K562 (cell line): Measurements from ENCODE around the gene SLC9A3. TPM values are rescaled to one million over a fixed set of nuclear protein-coding genes. Genes with fewer than 3 reads are reported as not detected.

Experiments used
- ATF7 ChIP-seq: fragments of 450-650 bp; IDR thresholded peaks from 2 replicates; pipeline ENCODE4 v1.7.1; 2014; ENCODE audit warnings: mild to moderate bottlenecking, moderate library complexity
- CBX1 ChIP-seq: sonication (generic); IDR thresholded peaks from 2 replicates; pipeline ENCODE4 v1.6.1; 2016; ENCODE audit warnings: antibody characterized with exemption, low read depth, mild to moderate bottlenecking
- CLOCK ChIP-seq: fragments of 250-450 bp; sonication (Bioruptor Pico); IDR thresholded peaks from 2 replicates; pipeline ENCODE4 v1.4.0; 2020; ENCODE audit warnings: mild to moderate bottlenecking, moderate library complexity, borderline replicate concordance
- CXXC5 ChIP-seq: fragments of 250-450 bp; sonication (Bioruptor Pico); IDR thresholded peaks from 2 replicates; pipeline ENCODE4 v1.8.0; 2022; ENCODE audit warnings: inconsistent platforms, mild to moderate bottlenecking, moderate library complexity
- EHMT2 ChIP-seq: fragments of 450-650 bp; IDR thresholded peaks from 2 replicates; pipeline ENCODE4 v1.6.1; 2018; ENCODE audit warnings: antibody characterized with exemption
- FOXJ2 ChIP-seq: fragments of 200-800 bp; sonication (Bioruptor generic); IDR thresholded peaks from 2 replicates; pipeline ENCODE4 v1.6.1; 2016; ENCODE audit warnings: missing genetic modification characterization, missing compliant biosample characterization
- HNRNPLL ChIP-seq: fragments of 200-400 bp; formaldehyde crosslinking; IDR thresholded peaks from 2 replicates; pipeline ENCODE4 v1.6.1; 2017; ENCODE audit warnings: low read length, low read depth, mild to moderate bottlenecking; ENCODE audit not compliant: poor library complexity, severe bottlenecking
- POLR2G ChIP-seq: fragments of 200-400 bp; formaldehyde crosslinking; IDR thresholded peaks from 2 replicates; pipeline ENCODE4 v1.6.1; 2017; ENCODE audit warnings: low read depth, mild to moderate bottlenecking, antibody characterized with exemption, low read length, moderate library complexity
- PTRF ChIP-seq: fragments of 450-650 bp; IDR thresholded peaks from 2 replicates; pipeline ENCODE4 v1.6.1; 2016; ENCODE audit warnings: mild to moderate bottlenecking, missing genetic modification characterization, missing compliant biosample characterization
- REST ChIP-seq, 2 experiments: fragments of 450-650 bp; formaldehyde crosslinking in 1 of 2; IDR thresholded peaks; 2 replicates each; pipeline versions ENCODE4 v1.4.0 to v1.6.1; 2014 to 2020; ENCODE audit warnings: mild to moderate bottlenecking in 2 of 2, borderline replicate concordance in 1 of 2, low read depth in 1 of 2
- RNF2 ChIP-seq: sonication (generic); IDR thresholded peaks from 2 replicates; pipeline ENCODE4 v1.6.1; 2016
- SIN3B ChIP-seq: fragments of 450-650 bp; IDR thresholded peaks from 2 replicates; pipeline ENCODE4 v1.6.1; 2017; ENCODE audit warnings: low read depth, mild to moderate bottlenecking, moderate library complexity
- YY1 ChIP-seq, 3 experiments: IDR thresholded peaks; 2 replicates each; pipeline ENCODE4 v1.6.1; 2011; ENCODE audit warnings: low read length in 2 of 3, mild to moderate bottlenecking in 2 of 3, moderate library complexity in 2 of 3, borderline replicate concordance in 1 of 3, control low read depth in 1 of 3, low read depth in 1 of 3; ENCODE audit not compliant: insufficient read depth in 3 of 3, insufficient replicate concordance in 2 of 3, control insufficient read depth in 1 of 3, insufficient read length in 1 of 3; ENCODE audit errors: extremely low read depth in 1 of 3
- ZBTB1 ChIP-seq: sonication (generic); formaldehyde crosslinking; IDR thresholded peaks from 2 replicates; pipeline ENCODE4 v1.8.1; 2023; ENCODE audit warnings: missing genetic modification reagents, low read depth, mild to moderate bottlenecking, borderline replicate concordance
- ZEB2 ChIP-seq: fragments of 450-650 bp; IDR thresholded peaks from 2 replicates; pipeline ENCODE4 v1.6.1; 2016
- polyA plus RNA-seq, 8 experiments: library from polyadenylated mRNA; depleted of rRNA in 4 of 8; stranded (reverse) in 5 of 8; unstranded in 3 of 8; fragments of >200 nt; fragmentation: Nextera tagmentation in 2 of 8; fragmentation: Illumina TruSeq in 1 of 8; extraction: Ambion mirVana in 2 of 8; extraction: Trizol in 1 of 8; gene quantifications; 2 replicates each; pipeline versions ENCODE4 v1.2.1 to v1.2.3, GENCODE V29; 2011 to 2014; ENCODE audit warnings: inconsistent platforms in 1 of 8, missing spikeins in 1 of 8
- total RNA-seq, 7 experiments: library from RNA; depleted of rRNA in 6 of 7; stranded (reverse); fragments of >200 nt in 6 of 7; fragmentation: Illumina TruSeq in 2 of 7; extraction: Trizol in 2 of 7; gene quantifications; 2 replicates each; pipeline versions ENCODE4 v1.2.1 to v1.2.3, GENCODE V29; 2011 to 2021; ENCODE audit warnings: low replicate concordance in 1 of 7

SLC9A3 gene
- total and polyA plus RNA-seq, 9 of the 15 experiments (the other 6 are each of a cell fraction or from before 2014, with no cell fraction given) = 1.5 to 5.8 (median 3.7) TPM; not detected in 2

GRCh38 chr5:442335-443238, 81.7 kb downstream of the SLC9A3 start, which contains the start of gene EXOC3 (continued):
- TF ChIP-seq CLOCK (CRISPR knock-in tag) (no peak), YY1 (IDR thresholded peaks at IDR 0.05; ENCODE audit: borderline replicate concordance in 1 of 3, control insufficient read depth in 1 of 3, extremely low read depth in 1 of 3, insufficient read depth in 3 of 3, insufficient read length in 1 of 3, insufficient replicate concordance in 2 of 3, low read depth in 1 of 3, low read length in 2 of 3) (peak in 2 of 3 experiments; percentile 73 to 87), HNRNPLL (peak; percentile 33), REST (IDR thresholded peaks at IDR 0.05; ENCODE audit: borderline replicate concordance) (peak; percentile 23; the same call in 1 of the 2 replicates), REST (CRISPR knock-in tag; IDR thresholded peaks at IDR 0.05; ENCODE audit: low read depth) (0 out of 2 replicates have a peak, but pooled peaks have one; percentile 55), ZEB2 (no peak), CBX1 (0 out of 2 replicates have a peak, but pooled peaks have one; percentile 19), SIN3B (peak; percentile 78), EHMT2 (peak; percentile 57; the same call in 1 of the 2 replicates), ATF7 (peak; percentile 55), FOXJ2 (tag) (no peak), PTRF (tag) (no peak), POLR2G (peak; percentile 96), ZBTB1 (CRISPR knock-in tag) (no peak), CXXC5 (peak; percentile 69), RNF2 (0 out of 2 replicates have a peak, but pooled peaks have one; percentile 16)
